ENCODE data around the gene ZNF618. TPM values are rescaled to one million over a fixed set of nuclear protein-coding genes. Genes with fewer than 3 reads are reported as not detected.

The ZNF618 gene
- total RNA-seq, 1 donor from 2014 or later = 7.4 TPM

DNA sequence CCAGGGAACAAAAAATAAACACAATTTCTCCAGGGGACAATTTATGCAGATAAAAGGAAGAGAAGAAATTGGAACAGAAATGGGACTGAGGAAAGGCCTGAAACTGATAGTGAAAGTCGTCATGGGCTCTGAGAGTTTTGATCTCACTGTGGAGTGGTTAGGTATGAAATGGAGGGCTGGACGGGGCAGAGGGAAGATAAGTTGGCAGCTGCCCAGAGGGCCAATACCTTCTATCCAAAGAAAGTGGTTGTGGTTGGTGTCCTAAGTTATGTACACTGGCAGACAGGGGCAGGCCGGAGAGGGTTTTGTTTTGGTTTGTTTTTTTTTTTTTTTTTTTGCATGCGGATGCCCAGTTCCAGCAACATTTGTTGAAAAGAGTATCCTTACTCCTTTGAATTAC, 46.1 kb downstream of the ZNF618 start:
- TF ChIP-seq POLR2A (IDR thresholded peaks at IDR 0.05) = no peak
- TF ChIP-seq, protein P1, sequence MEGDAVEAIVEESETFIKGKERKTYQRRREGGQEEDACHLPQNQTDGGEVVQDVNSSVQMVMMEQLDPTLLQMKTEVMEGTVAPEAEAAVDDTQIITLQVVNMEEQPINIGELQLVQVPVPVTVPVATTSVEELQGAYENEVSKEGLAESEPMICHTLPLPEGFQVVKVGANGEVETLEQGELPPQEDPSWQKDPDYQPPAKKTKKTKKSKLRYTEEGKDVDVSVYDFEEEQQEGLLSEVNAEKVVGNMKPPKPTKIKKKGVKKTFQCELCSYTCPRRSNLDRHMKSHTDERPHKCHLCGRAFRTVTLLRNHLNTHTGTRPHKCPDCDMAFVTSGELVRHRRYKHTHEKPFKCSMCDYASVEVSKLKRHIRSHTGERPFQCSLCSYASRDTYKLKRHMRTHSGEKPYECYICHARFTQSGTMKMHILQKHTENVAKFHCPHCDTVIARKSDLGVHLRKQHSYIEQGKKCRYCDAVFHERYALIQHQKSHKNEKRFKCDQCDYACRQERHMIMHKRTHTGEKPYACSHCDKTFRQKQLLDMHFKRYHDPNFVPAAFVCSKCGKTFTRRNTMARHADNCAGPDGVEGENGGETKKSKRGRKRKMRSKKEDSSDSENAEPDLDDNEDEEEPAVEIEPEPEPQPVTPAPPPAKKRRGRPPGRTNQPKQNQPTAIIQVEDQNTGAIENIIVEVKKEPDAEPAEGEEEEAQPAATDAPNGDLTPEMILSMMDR (IDR thresholded peaks at IDR 0.05) = no peak
- no peak for TF ChIP-seq POLR2AphosphoS5 (IDR thresholded peaks at IDR 0.05; ENCODE audit: insufficient read depth in 1 of 2, low read depth in 1 of 2)
- intact Hi-C loops (cut with DNase I) = no loop called here
- no peaks in the 10 kb centered on the region for H3K36me3 ChIP-seq
- no peaks in the 10 kb centered on the region for H3K9me3 ChIP-seq
- H3K27ac ChIP-seq = no peak overlapping the region
- no peaks in the 10 kb centered on the region for H3K27me3 ChIP-seq
- no peaks in the 10 kb centered on the region for H3K4me1 ChIP-seq
- no peak for DNase-seq (ENCODE audit: extremely low spot score in 2 of 2)
- H3K4me3 ChIP-seq = no peak overlapping the region

DNA sequence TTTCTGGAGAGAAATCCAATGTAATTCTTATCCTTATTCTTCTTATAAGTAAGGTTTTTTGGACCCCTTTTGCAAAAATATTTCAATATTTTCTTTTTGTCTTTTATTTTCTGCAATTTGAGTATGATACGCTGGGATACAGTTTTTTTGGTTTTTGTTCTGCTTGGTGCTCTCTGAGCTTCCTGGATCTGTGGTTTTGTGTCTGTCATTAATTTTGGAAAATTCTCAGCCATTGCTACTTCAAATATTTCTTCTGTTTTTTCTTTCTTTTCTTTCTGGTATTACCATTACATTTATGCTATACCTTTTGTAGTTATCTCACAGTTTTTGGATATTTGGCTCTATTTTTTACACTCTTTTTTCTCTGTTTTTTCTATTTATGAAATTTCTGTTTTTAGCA, 50.1 kb downstream of the ZNF618 start:
- H3K27ac ChIP-seq = no peak overlapping the region
- H3K36me3 ChIP-seq = no peaks in the 10 kb centered on the region
- no peaks in the 10 kb centered on the region for H3K9me3 ChIP-seq
- TF ChIP-seq, protein P1 (IDR thresholded peaks at IDR 0.05) = no peak
- no peak for TF ChIP-seq POLR2AphosphoS5 (IDR thresholded peaks at IDR 0.05; ENCODE audit: insufficient read depth in 1 of 2, low read depth in 1 of 2)
- intact Hi-C loops (cut with DNase I) = no loop called here
- H3K4me1 ChIP-seq = no peaks in the 10 kb centered on the region
- no peak for DNase-seq (ENCODE audit: extremely low spot score in 2 of 2)
- H3K4me3 ChIP-seq = no peak overlapping the region
- no peaks in the 10 kb centered on the region for H3K27me3 ChIP-seq

DNA sequence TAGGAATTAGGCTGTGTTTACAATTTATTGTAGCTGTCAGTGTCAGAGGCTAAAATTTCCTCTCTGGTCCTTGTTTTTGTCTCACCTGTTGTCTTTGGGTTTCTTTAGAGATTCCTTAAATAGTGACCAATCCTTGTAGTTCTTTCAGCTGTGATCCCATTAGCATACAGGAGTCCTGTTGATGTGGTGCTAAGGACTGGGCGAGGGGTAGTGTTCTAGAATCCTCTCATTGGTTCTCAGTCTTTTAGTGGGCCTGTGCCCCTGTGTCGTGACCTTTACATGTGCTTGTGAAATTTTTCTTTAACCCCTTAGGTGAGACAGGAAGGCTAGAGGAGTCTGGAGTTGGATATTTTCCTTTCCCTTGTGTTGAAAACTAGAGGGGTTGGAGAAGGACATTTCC, 51.2 kb downstream of the ZNF618 start:
- H3K4me1 ChIP-seq = no peaks in the 10 kb centered on the region
- H3K9me3 ChIP-seq = no peaks in the 10 kb centered on the region
- H3K27ac ChIP-seq = no peak overlapping the region
- intact Hi-C loops (cut with DNase I) = no loop called here
- TF ChIP-seq POLR2AphosphoS5 (IDR thresholded peaks at IDR 0.05; ENCODE audit: insufficient read depth in 1 of 2, low read depth in 1 of 2) = no peak
- TF ChIP-seq, protein P1 (IDR thresholded peaks at IDR 0.05) = no peak
- TF ChIP-seq POLR2A (IDR thresholded peaks at IDR 0.05) = no peak
- H3K4me3 ChIP-seq = no peak overlapping the region
- no peaks in the 10 kb centered on the region for H3K36me3 ChIP-seq
- no peaks in the 10 kb centered on the region for H3K27me3 ChIP-seq
- DNase-seq (ENCODE audit: extremely low spot score in 2 of 2) = peak in 1 of 2 donors; percentile 13

DNA sequence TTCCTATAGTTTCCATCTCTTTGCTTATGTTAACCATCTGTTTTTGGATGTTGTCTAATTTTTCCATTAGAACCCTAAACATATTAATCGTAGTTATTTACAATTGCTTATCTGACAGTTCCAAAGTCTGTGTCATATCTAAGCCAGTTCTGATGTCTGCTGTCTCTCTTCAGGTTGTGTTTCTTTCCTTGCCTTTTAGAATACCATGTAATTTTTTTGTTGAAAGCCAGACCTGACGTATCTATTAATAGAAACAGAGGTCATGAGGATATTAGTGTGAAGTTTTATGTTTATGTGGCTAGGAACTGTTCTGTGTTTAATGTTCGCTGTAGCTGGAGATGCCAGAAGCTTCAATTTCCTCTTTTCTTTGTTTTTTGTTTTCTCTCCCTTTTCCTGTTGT, 52.2 kb downstream of the ZNF618 start:
- no peaks in the 10 kb centered on the region for H3K36me3 ChIP-seq
- no peak overlapping the region for H3K27ac ChIP-seq
- intact Hi-C loops (cut with DNase I) = no loop called here

DNA sequence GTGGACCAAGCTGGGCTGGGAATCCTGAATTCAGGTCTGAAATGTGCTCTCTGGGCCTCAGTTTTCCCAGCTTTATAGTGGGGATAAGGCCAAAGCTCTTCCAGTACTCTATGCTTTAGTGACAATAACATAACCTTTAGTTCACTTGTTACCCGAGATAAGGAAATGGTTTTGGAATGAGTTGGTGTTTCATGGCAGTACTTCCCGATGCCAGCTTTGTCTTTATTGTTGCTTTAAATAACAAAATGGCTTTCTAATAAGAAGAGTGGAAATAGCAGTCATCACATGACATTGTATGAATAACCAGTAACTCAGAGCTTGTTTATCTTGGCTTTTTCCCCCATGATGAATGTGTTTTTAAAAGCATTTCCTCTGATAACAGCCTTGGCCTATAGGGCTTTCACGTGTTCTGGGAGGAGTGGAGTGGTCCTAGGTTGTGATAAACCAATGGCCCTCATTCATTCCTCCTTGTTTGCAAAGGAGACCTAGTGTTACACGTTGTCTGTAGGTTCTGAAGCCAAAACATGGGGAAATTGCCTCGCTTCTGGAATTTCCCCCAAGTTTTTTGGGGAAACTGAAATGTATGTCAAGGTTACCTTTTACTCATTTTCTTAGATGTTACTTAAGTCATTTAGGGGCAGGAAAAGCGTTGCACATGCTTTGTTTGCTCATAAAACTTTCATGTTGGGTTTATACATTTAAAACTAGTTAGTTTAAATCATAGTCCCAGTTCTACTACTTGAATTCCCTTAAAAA, 53.7 kb downstream of the ZNF618 start:
- no peaks in the 10 kb centered on the region for H3K4me1 ChIP-seq
- H3K9me3 ChIP-seq = no peaks in the 10 kb centered on the region
- no peaks in the 10 kb centered on the region for H3K27me3 ChIP-seq
- H3K36me3 ChIP-seq = no peaks in the 10 kb centered on the region
- no peak overlapping the region for H3K27ac ChIP-seq
- no peak overlapping the region for H3K4me3 ChIP-seq
- no peak for DNase-seq (ENCODE audit: extremely low spot score in 2 of 2)
- TF ChIP-seq, protein P1 (IDR thresholded peaks at IDR 0.05) = no peak
- TF ChIP-seq POLR2AphosphoS5 (IDR thresholded peaks at IDR 0.05; ENCODE audit: insufficient read depth in 1 of 2, low read depth in 1 of 2) = peak in 1 of 2 donors; percentile 19
- TF ChIP-seq POLR2A (IDR thresholded peaks at IDR 0.05) = no peak
- intact Hi-C loops (cut with DNase I) = no loop called here

More for the DNA sequence above, 52.2 kb downstream of the ZNF618 start:
- TF ChIP-seq POLR2A (IDR thresholded peaks at IDR 0.05) (no peak), POLR2AphosphoS5 (IDR thresholded peaks at IDR 0.05; ENCODE audit: insufficient read depth in 1 of 2, low read depth in 1 of 2) (no peak)
- TF ChIP-seq, protein P1 (IDR thresholded peaks at IDR 0.05) = no peak
- no peak for DNase-seq (ENCODE audit: extremely low spot score in 2 of 2)
- H3K4me3 ChIP-seq = no peak overlapping the region
- no peaks in the 10 kb centered on the region for H3K27me3 ChIP-seq
- H3K4me1 ChIP-seq = no peaks in the 10 kb centered on the region
- H3K9me3 ChIP-seq = no peaks in the 10 kb centered on the region

Measured in vagina (tissue), 2 donors.